ENCODE measurements around the gene WWTR1.
A peak's percentile ranks its signal among the peaks of the same experiment; 100 is the strongest.

WWTR1 gene

DNA sequence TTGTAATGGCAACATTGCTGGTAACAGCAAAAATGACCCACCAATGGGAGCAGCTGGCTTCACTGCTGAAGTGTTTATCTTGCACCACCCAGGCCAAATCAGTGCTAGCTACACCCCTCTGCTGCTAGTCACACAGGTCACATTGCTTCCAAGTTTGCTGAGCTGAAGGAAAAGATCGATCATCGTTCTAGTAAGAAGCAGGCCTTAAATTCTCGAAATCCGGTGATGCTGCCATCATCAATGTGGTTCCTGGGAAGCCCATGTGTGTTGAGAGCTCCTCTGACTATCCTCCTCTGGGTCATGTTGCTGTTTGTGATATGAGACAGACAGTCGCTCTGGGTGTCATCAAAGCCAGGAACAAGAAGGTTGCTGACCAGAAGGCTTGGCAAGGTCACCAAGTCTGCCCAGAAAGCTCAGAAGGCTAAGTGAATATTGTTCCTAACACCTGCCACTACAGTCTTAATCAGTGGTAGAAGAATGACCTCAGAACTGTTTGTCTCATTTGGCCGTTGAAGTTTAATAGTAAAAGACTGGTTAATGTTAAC lies 162.2 kb downstream of the WWTR1 start:
- no peak for DNase-seq (ENCODE audit: low spot score)

DNA sequence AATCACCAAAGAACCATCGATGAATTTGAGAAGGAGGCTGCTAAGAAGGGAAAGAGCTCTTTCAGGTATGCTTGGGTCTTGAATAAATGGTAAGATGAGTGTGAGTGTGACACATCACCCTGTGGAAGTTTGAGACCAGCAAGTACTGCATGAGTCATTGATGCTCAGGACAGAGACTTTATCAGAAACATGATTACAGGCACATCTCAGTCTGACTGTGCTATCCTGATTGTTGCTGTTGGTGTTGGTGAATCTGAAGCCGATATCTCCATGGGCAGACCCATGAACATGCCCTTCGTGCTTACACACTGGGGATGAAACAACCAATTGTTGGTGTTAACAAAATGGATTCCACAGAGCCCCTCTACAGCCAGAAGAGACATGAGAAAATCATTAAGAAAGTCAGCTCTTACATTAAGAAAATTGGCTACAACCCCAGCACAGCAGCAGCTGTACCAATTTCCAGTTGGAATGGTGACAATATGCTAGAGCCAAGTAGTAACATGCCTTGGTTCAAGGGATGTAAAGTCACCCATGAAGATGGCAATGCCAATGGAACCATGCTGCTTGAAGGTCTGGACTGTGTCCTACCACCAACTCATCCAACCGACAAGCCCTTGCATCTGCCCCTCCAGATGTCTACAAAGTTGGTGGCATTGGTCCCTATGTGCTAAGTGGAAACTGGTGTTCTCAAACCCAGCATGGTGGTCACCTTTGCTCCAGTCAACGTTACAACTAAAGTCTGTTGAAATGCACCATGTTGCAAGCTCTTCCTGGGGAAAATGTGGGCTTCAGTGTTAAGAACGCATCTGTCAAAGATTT lies 162.9 kb downstream of the WWTR1 start:
- peak; percentile 71 for DNase-seq (ENCODE audit: low spot score)

DNA sequence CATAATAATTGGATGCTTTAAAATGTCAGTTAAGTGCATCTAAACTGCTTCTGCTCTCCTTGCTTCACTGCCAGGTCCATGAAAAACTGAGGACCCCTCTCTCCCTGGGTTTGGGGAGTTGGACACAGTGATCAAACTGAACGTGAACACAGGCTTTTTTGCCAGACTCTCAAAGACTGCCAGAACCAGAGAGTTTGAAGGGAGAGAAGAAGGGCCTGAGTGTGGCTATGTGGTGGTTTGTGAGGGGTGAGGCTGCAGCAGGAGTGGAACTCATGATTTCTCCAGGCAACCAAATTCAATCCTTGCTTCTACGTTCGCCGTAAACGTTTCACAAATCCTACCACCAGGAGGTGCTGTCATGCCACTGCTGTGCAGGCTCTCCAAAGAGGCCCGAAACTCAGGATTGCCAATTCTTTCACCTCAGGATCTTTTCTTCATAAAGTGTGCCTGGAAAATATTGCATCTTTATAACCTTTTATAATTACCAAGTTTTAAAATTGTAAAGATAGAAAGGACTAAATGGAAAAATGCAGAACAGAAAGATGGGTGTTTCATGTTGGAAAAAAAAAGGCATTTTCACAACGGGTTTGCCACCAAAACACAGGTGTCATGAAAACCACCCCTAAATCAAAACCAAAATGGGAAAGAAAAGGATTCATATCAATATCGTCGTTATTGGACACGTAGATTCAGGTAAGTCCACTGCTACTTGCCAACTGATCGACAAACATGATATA lies 163.6 kb downstream of the WWTR1 start:
- peak; percentile 70 for DNase-seq (ENCODE audit: low spot score)

DNA sequence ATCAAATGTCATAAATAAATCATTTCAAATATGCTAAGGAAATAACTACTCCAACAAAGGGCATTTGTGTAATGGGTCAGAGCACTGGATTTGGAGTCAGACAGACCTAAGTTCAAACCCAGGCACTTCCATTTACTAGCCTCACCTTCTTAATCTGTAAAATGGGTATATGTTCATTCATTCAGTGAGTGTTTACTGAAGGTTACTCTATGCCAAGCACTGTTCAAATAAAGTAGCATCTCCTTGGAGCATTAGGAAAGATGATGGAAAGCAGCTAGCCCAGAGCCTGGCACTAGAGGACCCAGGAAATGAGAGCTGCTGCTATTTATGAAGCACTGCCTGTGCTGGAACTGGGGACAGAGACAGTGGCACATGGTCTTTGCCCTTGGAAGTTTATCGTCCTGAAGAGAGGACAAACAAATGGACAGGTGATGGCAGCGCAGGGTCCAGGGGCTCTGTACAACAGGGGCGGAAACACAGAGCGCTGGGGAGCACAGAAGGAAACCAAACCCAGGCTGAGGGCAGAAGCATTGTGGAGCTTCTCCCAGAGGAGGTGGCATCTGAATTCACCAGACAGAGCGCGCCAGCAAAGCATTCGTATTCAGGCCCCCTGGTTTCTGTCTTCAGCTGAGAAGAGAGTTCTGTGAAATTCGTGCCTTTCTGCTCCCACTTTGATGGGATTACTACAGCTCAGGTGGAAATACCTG lies 164.4 kb downstream of the WWTR1 start:
- DNase-seq (ENCODE audit: low spot score): no peak

GRCh38 chr3:149490260-149490971 lies 167.4 kb downstream of the WWTR1 start:
- DNase-seq (ENCODE audit: low spot score): no peak

- peak; percentile 33 for DNase-seq (ENCODE audit: low spot score)
Measured at GRCh38 chr3:149489060-149489690, 168.7 kb downstream of the WWTR1 start.

DNA sequence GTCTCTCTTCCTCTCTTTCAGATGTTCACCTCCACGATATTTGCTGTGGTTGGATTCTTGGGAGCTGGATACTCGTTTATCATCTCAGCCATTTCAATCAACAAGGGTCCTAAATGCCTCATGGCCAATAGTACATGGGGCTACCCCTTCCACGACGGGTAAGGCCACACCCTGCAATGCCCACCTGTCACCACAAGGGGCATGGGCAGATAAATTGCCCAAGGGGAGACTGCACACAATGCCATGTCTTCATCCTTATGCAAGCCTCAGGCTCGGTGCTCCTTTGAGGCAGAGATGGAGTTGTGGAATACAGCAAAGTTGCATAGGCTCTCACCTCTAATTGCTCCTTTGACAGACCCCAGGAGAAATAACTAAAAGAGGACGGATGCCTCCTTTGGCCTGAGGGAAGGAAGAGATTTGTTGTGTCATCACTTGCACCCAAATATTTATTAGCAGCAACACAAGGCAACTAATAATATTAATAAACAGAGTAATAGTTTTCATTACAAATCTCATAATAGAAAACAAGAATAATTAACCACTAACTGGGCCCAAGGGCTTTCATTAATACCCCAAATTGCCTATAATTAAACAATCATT lies 170.1 kb downstream of the WWTR1 start:
- DNase-seq (ENCODE audit: low spot score): no peak

- DNase-seq (ENCODE audit: low spot score): no peak
Measured at GRCh38 chr3:149486726-149487125, 171.1 kb downstream of the WWTR1 start.

- no peak for DNase-seq (ENCODE audit: low spot score)
Measured at GRCh38 chr3:149481491-149481890, 176.3 kb downstream of the WWTR1 start.

DNA sequence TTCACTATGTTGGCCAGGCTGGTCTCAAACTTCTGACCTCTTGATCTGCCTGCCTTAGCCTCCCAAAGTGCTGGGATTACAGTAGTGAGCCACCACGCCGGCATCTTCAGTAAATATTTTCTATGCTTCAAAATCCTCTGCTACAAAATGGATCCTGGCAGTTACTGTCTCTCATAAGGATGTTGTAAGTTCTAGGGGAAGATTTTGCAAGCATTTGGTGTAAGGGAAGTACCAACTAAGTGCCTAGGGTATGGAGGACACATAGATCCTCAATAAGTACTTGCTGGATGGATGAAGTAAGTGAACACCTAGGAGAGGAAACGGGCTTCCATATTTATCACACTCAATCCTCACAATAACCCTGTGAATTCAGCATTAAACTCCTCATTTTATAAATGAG lies 176.8 kb downstream of the WWTR1 start:
- DNase-seq (ENCODE audit: low spot score): no peak

DNA sequence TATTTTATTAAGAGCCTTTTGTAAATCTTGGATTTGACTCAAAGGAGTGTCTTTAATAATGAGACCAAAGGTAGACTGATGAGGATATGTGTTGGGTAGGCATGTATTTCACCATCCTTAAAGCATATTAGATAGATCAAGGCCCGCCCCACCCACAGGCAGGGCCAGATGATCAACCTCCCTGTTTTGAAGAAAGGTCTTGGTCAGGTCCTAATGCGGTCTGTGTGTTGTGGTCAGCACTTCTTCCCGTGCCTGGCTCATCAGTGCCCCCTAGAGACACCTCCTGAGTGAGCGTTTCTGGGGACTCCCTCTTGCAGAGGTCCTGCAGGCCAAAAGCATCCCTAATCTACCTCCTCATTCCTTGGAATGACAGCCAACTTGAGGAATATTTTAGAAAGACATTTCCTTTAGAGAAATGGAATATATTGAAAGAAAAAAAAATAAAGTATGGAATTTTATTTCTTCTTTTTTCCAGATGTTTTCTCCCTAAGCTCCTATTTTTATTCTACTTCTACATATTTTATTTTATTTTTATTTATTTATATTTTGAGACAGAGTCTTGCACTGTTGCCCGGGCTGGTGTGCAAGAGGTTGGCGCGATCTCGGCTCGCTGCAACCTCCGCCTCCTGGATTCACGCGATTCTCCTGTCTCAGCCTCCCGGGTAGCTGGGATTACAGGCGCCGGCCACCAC lies 177.4 kb downstream of the WWTR1 start:
- DNase-seq (ENCODE audit: low spot score): peak; percentile 83

DNA sequence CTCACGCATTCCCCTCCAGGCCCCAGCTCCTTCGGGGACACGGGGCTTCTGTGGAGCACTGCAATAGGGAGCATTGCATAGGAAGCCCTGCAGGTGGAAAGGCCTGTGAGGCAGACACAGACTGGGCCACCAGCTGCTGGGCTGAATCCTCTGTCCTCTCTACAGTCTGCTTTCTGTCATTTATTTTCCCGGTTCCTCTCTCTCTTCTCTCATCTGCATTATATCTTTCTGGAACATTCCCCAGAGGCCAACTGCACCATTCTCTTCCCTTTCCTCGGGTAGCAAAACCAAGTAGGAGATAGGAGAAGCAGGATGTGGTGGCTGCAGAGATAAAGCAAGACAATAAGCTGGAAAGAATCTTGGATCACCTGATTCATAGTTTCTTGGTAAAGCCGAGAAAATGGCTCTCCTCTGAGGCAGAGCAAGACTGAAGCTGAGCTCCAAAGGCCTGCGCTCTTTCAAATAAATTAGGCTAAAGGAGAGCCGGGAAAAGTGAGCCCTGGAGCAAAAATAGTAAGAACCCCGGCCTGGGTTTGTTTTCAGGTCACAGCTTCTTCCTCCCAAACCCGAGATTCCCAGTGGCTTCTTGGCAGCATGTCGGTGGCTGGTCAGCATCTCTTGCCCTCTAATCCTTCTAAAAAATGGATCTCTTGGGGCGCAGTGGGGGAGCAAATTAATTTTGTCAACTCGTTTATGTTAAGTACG lies 178.1 kb downstream of the WWTR1 start:
- DNase-seq (ENCODE audit: low spot score): no peak

- no peak for DNase-seq (ENCODE audit: low spot score)
Measured at GRCh38 chr3:149476225-149476624, 181.6 kb downstream of the WWTR1 start.

GRCh38 chr3:149475451-149476060 lies 182.3 kb downstream of the WWTR1 start:
- no peak for DNase-seq (ENCODE audit: low spot score)

- no peak for DNase-seq (ENCODE audit: low spot score)
Measured at GRCh38 chr3:149474250-149474817, 183.5 kb downstream of the WWTR1 start, which contains the start of gene TM4SF4. TSS of gene TM4SF4 (plus strand) at chr3:149474697. CDS start at chr3:149474878, 181 bp downstream.

GRCh38 chr3:149473357-149474249 lies 184.2 kb downstream of the WWTR1 start:
- peak; percentile 80 for DNase-seq (ENCODE audit: low spot score)

DNA sequence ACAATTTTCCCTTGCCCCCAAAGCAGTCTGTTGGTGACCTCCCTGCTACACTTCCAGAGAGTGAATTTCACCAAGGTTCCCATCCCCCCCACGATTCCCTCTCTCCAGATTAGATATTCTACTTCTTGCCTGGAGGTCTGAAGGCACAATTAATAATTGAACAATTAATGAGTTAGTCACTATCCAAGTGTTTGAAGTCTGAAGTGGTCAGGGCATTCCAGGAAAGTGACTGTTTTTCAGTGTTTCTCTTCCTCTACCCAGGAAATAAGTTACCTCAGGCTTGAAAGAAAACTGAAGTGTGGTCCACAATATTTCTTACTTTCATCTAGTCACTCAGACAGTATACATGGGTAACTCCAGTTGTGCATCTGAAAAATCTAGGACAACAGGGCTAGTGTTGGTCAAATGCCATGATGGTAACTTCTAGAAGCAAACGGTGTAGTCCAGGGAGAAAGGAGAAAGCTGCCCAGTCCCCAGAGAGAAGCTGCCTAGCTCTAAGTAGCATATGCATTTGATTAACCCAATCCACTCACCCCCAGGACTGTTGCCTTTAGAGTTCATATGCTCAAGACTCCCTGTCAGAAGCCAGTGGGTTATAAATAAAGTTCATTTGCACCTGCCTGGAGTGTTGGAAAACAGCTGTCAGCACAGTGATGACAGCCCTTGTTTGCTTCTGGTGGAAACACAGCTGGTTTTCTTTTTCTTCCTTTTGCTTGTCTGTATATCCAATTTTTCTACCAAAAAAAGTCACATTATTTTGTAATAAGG lies 185.6 kb downstream of the WWTR1 start:
- DNase-seq (ENCODE audit: low spot score): peak; percentile 29

Data from AG08395 (cell line).